ENCODE measurements around the gene POU2F3.

Gene POU2F3

DNA sequence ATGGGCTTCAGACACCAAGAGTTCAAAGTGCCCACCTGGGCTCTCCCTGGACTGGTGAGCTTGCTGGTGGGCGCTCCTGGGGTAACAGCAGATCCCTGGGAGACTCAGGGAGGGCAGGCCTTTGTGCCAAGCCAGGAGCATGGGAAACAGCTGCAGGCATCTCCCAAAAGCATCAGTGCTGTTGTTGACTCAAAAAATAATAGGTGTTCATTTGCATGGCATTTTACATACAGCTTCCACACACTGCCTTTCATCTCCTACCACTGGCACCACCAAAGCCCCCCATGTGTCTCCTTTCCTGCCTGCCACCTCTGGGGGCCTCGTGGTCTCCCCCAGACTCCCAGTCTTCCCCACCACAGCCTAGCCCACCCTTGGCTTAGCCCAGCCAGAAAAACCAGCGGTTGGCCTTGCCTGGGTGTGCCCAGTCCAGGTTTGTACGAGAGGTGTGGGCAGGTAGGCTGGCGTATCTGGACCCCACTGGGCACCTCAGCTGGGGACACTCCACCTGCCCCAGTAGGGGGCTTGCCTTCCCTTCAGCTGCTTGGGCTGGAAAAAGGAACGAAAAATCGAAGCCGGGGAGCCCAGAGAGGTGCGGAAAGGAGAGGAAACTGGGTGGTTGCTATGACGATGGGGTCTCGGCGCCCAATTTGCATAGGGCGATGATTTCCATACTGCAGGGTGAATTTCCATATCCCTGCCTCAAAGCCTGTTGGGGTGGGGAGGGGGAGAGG, 15.0 kb downstream of the POU2F3 start:
- TF ChIP-seq, protein P1, sequence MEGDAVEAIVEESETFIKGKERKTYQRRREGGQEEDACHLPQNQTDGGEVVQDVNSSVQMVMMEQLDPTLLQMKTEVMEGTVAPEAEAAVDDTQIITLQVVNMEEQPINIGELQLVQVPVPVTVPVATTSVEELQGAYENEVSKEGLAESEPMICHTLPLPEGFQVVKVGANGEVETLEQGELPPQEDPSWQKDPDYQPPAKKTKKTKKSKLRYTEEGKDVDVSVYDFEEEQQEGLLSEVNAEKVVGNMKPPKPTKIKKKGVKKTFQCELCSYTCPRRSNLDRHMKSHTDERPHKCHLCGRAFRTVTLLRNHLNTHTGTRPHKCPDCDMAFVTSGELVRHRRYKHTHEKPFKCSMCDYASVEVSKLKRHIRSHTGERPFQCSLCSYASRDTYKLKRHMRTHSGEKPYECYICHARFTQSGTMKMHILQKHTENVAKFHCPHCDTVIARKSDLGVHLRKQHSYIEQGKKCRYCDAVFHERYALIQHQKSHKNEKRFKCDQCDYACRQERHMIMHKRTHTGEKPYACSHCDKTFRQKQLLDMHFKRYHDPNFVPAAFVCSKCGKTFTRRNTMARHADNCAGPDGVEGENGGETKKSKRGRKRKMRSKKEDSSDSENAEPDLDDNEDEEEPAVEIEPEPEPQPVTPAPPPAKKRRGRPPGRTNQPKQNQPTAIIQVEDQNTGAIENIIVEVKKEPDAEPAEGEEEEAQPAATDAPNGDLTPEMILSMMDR (IDR thresholded peaks at IDR 0.05; ENCODE audit: insufficient read depth, low read depth, low read length, missing control alignments) = no peak
- no peak overlapping the region for H3K4me3 ChIP-seq (ENCODE audit: low read length)
- DNase-seq (ENCODE audit: low read depth) = no peak

DNA sequence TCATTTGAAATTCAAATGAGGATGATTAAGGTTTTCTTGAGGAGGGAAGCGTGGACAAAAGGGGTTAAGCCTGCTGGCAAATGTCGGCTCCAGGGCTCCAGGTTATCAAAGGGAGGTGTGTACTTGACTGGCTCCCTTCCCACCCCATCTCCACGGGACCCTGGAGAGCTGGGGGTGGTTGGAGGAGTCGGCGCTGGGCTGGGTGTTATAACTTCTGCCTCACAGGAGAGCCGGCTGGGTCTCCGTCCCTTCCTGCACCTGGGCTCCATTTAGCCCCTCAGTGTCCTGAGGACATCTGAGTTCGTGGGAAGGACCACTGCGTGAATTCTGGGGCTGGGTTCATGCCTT, 15.6 kb downstream of the POU2F3 start:
- no peak overlapping the region for H3K4me3 ChIP-seq (ENCODE audit: low read length)
- no peak for DNase-seq (ENCODE audit: low read depth)
- TF ChIP-seq, protein P1 (IDR thresholded peaks at IDR 0.05; ENCODE audit: insufficient read depth, low read depth, low read length, missing control alignments) = no peak

DNA sequence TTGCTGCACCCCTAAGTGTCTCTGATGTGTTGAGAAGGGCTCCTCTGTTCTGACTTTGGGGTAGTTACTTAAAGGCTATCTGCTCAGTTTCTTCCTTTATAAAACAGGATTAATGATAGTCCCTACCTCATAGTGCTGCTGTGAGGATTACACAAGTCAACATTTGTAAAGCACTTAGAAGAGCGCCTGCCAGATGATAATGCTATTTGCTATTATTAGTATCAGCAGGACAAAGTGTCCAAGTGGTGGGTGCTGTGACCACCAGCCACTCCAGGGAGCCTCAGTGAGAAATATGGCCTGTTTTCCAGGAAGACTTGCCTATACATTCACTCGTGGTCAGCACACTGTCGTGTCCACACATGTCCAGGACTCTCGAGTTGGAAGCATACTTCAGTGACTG, 16.2 kb downstream of the POU2F3 start:
- DNase-seq (ENCODE audit: low read depth) = no peak
- TF ChIP-seq, protein P1 (IDR thresholded peaks at IDR 0.05; ENCODE audit: insufficient read depth, low read depth, low read length, missing control alignments) = no peak
- H3K4me3 ChIP-seq (ENCODE audit: low read length) = no peak overlapping the region

GRCh38 chr11:120256779-120257178, 16.8 kb downstream of the POU2F3 start:
- no peak overlapping the region for H3K4me3 ChIP-seq (ENCODE audit: low read length)
- TF ChIP-seq, protein P1 (IDR thresholded peaks at IDR 0.05; ENCODE audit: insufficient read depth, low read depth, low read length, missing control alignments) = no peak
- no peak for DNase-seq (ENCODE audit: low read depth)

DNA sequence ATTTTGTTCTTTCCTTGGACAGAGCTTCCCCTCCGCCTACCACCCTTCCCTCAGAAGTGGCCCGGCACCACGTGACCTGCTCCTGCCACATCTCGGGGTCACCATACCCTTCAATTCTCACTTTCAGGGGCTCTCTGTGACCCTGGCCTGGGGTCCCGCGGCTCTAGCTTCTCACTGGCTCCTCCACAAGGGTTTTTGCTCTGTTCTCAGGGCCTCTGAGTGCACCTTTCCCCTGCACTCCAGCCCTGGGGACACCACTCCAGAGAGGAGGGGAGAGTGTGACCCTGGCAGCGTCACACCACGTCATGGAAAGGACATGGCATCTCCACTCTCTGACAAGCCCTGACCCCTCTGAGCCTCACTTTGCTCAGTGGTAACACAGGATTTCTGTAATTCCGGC, 17.4 kb downstream of the POU2F3 start:
- no peak for DNase-seq (ENCODE audit: low read depth)
- TF ChIP-seq, protein P1 (IDR thresholded peaks at IDR 0.05; ENCODE audit: insufficient read depth, low read depth, low read length, missing control alignments) = no peak

DNA sequence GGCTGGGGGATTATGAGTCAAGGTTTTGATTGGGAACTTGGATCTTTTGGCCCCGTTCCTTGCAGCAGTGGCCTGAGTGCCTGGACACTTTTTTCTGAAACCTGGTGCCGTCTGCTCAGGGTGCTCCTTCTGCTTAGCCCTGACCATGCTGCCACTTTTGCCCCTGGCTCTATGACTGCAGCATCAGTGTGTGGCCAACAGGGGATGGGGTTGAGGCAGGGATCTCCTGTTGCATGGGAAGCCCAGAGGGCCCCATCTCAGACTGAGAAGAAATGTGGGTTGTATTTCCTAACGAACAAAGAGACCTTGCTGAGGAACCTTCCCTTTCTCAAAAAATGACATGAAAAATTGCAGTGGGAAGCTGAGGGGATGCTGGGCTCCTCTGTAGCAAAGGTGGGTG, 18.7 kb downstream of the POU2F3 start:
- DNase-seq (ENCODE audit: low read depth) = no peak
- TF ChIP-seq, protein P1 (IDR thresholded peaks at IDR 0.05; ENCODE audit: insufficient read depth, low read depth, low read length, missing control alignments) = no peak
- no peak overlapping the region for H3K4me3 ChIP-seq (ENCODE audit: low read length)

More for the DNA sequence above, 17.4 kb downstream of the POU2F3 start:
- H3K4me3 ChIP-seq (ENCODE audit: low read length) = no peak overlapping the region

- no peak overlapping the region for H3K4me3 ChIP-seq (ENCODE audit: low read length)
- DNase-seq (ENCODE audit: low read depth) = no peak
- TF ChIP-seq, protein P1 (IDR thresholded peaks at IDR 0.05; ENCODE audit: insufficient read depth, low read depth, low read length, missing control alignments) = no peak
Observed at GRCh38 chr11:120259241-120259640, 19.3 kb downstream of the POU2F3 start.

Data from epithelial cell of esophagus (primary cell).